GM18861 (cell line): ENCODE measurements around the gene MPV17L2.
A peak's percentile ranks its signal among the peaks of the same experiment; 100 is the strongest.

Source experiments
- ATAC-seq: cut with Tn5 transposase; IDR thresholded peaks from one replicate; pipeline ENCODE4 v1.9.1; 2021; ENCODE audit not compliant: unreplicated experiment

Gene MPV17L2

DNA sequence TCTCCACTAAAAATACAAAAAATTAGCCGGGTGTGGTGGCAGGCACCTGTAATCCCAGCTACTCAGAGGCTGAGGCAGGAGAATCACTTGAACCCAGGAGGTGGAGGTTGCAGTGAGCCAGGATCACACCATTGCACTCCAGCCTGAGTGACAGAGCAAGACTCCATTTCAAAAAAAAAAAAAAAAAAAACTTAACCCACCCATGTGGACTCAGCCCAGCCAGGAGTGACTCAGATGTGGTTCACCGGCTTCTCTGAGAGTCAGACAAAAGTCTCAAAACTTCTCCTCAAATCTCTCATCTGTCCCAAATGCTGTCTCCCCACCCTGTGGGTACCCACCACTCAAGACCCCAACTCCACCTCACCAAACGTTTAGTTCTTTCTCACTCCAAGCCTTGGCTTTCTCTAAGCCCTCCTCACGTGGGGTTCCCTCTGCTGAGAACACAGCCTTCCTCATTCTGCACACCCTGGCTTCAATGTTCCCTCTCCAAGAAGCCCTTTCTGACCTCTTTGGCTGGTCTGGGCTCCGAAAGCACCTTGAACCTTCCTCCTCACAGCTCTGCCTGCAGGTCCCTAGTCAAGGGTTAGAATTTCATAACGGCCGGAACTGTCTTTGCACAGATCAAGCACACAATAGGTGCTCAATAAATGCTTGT lies 21.9 kb downstream of the MPV17L2 start:
- ATAC-seq, result no peak

DNA sequence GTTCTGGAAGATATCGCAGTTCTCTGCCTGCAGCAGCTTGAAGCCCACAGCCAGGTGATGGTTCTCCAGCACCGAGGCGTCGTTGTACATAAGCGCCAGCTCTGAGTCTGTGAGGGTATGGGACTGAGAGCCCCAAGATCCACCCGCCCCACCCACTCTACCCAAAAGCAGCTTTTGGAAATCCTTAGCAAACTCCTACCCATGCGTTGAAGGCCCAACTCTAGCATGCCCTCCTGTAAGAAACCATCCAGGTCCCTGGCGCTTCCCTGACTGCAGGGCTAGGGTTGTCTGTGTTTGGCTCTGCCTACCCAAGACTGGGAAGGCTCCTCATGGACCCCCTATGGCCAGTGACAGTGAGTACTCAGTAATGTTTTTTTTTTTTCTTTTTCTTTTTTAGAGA lies 23.8 kb downstream of the MPV17L2 start:
- ATAC-seq, result no peak

DNA sequence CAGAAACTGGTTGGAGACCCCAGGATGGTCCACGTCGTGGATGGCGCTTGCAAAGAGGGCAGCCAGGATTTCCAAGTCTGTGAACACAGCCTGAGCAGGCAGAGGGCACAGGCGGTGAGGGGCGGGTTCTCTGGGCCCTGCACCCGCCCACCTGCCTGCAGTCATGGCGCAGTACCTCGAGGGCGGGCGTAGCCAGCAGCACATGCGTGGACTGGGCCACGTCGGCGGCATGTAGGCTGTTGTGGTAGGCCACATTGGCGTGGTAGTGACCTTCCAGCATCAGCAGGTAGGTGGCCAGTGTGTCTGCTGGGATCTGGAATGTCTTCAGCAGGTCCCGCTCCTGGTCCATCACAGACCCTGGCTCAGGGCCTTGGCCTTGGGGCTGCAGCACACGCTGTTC lies 25.1 kb downstream of the MPV17L2 start:
- no peak for ATAC-seq

DNA sequence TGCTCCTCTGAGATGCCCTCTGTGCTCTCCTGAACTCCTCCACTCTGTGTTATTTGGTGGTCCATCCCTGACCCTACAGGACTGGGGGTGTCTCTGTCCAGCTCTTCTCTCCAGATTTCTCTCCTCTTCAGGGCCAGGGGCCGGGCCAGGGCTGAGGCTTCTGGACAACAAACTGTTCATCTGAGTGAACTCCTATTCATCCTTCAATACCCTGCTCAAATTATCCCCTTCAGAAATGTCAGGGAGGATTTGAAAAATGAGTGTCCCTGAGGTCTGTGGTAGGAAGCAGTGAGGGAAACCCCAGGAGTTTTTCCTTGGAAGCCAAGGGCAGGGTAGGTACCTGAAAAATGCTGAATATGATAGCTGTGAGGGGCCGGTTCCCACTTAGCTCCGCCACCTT lies 25.6 kb downstream of the MPV17L2 start:
- no peak for ATAC-seq

DNA sequence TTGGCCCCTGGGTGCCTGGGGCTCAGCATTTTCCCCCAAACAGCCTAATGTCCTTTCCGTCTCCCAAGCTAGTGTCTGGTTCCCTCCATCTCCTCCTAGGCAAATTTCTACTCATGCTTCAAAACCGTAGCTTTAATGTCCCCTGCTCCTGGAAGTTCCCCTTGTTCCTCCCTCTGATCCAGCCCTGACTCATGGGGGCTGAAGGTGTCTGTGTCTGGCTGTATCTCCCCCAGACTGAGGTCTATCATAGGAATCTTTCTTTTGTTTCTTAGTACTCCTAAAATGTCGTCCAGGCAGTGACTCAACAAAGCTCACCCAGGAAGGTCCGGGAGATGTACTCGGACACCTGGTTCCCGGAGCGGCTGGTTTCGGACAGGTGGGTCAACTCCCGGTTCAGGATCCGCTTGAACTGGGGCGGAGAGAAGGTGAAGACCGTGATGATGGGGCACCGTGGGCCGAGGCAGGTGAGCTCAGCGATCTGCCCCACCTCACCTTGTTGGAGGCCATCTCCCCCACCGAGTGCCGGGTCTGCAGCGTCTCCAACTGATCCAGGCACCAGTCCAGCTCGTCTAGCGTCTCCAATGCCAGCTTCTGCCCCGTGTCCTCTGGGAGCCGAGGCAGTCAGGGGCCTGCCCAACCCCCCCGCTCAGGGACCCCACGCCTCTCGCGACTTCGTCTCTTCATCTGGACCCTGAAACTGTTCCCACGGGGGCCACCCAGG lies 27.1 kb downstream of the MPV17L2 start:
- ATAC-seq, result no peak

DNA sequence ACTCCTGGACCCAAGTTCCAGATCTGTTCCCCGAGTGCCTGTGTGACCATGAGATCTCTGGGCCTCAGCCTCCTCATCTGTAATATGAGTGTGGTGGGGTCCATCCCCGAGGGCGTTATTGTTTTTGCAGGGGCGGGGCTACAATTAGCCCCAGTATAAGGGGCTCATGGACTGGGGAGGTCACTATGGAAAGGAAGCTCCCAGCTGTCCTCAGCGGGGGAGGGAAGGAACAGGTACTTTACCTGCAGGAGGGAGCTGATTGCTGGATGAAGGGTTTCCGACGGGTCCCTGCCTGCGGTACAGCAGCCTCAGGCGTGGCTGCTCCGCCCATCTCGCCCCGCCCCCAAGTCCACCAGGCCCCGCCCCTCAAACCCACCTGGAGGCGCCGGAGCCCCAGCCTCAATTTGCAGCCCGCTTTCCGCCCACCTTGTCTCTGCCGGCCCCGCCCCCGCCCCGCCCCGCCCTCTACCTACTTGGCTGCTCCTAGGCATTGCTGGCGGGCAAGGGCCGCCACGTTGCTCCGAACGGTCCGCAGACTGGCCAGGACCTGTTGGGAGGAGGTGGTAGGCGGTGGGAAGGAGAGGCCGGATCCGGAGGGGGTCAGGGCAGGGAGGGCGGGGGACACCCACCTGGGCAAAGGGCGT lies 27.7 kb downstream of the MPV17L2 start:
- no peak for ATAC-seq

DNA sequence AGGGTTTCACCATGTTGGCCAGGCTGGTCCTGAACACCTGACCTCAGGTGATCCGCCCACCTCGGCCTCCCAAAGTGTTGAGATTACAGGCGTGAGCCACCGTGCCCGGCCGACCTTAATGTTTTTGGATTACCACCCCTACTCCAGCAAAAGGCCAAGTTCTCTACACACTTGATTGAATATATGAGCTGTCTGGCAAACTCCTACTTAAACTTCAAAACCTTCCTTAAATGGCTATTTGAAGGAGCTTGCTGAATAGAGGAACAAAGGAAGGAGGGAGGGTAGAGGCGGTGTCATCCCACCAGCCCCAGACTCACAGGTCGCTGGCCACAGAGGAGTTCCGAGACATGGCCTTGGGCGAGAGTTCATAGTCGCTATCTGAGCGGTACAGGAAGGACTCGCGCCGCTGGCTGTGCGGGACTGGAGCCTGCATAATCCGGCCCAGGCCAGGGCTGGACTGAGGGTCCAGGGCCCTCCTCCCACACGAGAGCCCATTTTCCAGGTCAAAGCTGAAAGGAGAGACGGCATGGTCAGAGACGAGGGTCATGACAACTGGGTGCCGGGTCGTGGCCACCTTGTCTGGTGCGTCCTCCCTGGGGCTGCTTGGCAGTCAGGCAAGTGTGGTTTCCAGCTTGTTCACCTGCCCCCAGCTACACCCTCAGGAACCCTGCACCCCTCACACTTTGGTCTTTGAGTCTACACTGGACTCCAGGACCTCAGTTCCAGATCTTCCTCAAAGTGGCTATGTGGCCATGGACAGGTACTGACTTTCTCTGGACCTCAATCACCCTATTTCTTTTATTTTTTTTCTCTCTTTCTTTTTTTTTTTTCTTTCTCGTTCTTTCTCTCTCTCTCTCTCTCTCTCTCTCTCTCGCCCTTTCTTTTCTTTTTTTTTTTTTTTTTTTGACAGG lies 29.1 kb downstream of the MPV17L2 start:
- ATAC-seq, result no peak

DNA sequence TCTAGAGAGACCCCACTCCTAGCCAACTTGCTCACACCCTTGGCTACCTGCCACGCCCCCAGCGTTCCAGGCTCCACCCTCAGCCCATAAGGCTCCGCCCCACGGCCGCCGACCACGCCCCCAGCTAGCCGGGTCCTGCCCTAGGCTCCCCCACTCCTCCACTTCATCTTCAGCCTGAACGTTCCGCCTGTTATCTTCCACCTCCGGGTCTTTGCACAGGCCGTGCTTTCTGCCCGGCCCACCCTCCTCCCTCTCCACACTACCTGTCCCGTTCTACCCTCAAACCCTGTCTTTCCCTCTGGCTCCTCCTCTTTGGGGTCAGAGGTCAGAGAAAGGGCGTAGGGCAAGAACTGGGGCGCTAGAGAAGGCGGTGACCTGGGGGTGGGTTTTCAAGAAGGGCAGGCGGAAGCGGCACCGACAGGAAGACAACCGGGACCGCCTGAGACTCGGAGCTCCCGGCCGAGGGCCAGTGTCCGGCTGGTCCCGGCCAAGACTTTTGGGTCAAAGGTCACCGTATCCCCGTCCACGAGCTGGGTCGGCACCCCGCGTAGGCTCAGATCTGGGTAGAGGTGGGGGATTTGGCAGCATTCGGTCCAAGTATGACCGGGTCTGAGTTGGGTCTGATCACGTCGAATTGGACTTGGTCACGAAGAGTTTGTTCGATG lies 31.0 kb downstream of the MPV17L2 start:
- ATAC-seq, result no peak

DNA sequence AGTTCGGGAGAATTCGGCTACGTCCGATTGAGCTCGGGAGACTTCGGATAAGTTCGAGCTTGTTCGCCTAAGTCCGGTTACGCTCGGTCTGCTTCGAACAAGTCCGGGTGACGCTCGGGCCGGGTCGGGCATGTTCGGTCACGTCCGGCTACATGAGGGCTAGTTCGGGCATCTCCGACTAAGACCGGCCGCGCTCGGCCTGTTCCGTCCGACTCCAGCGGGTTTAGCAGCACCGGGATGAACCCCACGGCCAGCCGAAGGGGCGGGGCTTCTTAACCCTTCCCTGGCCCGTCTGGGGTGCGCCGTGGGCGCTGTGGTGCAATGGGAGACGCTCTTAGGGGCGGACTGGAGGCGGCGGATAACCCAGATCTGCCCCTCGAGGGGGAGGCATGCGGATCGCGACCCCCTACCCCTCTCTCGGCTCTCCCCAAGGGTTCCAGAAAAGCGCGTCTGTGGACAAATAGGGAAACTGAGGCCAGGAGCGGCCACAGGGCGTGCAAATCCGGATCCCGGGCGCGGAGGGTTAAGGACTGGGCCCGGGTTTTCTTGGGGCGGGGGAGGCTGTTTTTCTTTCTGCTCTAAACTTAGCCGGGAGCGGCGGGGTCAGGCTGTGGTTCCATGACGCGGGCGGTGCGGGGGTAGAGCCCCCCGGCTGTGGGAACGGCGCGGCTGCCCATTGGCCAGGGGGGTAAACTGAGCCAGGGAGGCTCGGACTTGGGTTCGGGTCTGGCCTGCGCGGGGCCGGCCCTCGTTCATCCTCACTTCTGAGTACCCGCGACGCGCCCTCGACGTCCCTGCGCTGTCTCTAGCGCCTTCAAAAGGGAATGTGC lies 31.7 kb downstream of the MPV17L2 start:
- peak; percentile 84 for ATAC-seq

DNA sequence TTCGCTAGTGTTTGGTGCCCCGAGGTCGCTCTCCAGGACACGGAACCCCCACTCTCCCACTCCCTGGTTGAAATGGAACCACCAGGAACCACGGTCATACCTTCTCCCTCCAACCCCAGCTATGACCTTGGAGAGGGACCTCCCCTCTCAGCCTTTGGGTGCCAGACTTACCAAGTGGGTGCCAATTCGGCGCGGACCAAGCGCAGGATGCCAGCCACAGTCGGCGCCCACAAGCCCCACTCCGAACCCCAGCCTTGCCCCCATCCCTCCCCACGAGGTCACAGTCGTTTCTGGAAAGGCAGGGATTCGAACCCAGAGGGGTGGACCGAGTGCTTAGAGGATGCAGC lies 32.3 kb downstream of the MPV17L2 start:
- no peak for ATAC-seq

DNA sequence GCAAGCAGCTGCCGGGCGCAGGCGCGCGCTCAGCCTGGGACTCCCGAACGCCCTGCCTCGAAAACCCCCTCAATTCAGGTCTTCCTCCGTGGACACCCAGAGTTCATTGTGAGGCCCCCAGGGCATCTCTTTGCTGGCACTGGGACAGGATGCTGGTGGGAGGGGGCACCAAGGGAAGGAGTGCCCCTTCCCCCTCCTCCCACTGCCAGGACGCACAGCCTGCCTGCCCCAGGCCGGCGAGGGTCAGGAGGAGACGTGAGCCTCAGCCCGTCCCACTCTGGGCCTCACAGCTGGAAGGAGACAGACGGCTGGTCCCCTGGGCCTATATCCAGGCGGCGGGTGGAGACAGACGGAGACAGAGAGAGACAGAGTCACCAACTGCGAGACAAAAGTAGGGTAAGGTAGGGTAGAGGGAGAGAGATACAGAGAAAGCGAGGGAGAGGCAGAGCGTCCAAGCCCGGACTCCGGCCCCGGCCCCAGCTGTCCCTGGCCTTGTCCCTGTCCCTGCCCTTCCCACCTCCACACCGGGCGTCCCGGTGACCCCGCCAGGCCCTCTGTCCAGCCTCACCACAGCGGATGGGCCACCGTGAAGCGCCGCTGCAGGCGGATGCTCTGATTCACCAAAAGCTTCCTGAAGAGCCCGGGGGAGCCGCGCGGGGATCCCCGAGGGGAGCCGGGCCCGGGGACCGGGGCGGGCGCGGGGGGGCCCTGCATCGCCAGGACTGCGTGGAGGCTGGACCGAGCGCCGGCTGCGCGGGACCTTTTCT lies 32.9 kb downstream of the MPV17L2 start, which contains the start of gene PDE4C:
Gene PDE4C (minus strand): TSS at position 737 of the 767 bp plus-strand sequence. CDS start 23 bp downstream, at position 714.
- ATAC-seq, result no peak

DNA sequence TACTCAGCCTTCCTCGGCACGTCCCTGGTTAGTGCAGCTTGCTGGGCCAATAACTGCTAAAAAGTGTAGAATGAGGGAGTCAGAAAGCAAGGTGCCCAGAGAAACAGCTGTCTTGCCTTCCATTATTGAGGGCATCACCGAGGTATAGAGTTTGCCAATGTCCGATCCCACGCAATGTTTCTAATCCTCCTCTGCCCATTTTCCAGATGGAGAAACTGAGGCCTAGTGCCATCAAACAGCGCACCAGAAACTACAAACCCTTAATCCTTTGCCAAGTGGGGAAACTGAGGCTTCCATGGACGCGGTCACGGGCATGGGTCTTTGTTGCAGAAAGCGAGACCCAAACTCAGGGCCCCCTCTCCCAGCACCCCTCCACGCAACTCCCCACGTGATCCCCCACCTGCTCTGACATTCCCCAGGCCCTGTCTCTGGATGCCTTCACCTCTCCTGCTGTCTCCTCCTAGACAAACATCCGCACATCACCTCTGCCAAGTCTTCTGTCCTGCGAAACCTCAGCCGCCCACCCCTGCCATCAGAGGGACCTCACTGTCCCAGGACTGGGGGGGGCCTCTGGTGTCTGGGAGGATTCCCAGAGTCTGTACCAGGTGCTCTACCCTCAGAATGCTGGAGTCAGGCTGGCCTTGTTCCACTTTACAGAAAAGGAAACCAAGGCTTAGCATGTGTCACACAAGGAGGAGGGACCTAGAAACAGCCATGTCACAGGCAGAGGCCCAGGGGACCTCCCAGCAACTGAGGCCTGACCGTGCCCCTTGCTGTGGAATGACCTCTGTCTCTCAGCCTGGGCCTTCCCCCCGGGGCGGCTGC lies 34.1 kb downstream of the MPV17L2 start:
- no peak for ATAC-seq

DNA sequence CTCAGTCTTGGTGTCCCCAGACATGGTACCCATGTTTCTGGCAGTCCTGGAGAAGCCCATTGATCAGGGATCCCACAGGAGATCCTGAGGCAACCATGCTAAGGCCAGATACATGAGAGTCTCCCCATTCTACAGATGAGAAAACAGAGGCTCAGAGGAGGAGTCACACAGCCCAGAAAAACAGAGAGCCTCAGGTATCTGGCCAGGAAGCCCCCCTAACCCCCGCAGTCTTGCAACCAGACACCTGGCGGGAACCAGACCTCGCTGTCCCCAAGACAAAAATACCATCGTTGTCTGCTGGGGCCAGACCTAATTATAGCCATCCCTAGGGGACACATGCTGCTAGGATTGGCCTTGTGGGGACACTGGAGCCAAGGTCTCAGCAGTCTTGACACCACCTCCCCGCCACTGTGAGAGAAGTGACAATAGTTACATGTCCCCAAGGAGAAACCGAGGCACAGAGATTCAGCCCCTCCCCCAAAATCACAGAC lies 34.8 kb downstream of the MPV17L2 start:
- no peak for ATAC-seq

DNA sequence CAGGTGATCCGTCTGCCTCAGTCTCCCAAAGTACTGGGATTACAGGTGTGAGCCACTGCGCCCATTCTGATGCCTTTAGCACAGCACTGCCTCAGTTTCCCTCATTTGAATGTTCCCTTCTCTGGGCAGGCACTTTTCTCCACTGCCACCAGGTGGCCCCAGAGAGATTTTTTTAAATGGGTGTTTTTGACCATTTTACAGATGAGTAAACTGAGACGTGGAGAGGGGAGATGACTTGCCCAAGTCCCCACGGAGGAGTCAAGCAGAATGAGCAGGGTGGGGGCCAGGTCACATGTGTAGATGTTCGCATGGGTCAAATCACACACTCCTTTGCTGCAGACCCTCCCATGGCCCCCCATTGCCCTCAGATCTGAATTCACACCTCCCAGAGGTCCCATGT lies 36.5 kb downstream of the MPV17L2 start:
- no peak for ATAC-seq

DNA sequence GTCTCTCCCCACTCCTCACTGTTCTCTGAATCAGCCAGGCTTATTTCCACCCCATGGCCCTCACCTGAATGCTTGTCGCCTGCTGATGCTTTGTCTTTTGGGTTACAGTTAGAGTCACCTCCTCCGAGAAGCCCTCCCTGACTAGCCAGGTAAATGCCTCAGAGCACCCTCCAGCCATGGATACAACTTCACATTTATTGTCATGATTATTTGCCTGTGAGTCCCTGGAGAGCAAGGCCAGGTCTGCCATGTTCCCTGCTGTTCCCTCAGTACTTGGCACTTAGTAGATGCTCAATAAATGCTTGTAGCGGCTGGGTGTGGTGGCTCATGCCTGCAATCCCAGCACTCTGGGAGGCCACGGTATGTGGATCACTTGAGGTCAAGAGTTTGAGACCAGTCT lies 36.9 kb downstream of the MPV17L2 start:
- no peak for ATAC-seq

DNA sequence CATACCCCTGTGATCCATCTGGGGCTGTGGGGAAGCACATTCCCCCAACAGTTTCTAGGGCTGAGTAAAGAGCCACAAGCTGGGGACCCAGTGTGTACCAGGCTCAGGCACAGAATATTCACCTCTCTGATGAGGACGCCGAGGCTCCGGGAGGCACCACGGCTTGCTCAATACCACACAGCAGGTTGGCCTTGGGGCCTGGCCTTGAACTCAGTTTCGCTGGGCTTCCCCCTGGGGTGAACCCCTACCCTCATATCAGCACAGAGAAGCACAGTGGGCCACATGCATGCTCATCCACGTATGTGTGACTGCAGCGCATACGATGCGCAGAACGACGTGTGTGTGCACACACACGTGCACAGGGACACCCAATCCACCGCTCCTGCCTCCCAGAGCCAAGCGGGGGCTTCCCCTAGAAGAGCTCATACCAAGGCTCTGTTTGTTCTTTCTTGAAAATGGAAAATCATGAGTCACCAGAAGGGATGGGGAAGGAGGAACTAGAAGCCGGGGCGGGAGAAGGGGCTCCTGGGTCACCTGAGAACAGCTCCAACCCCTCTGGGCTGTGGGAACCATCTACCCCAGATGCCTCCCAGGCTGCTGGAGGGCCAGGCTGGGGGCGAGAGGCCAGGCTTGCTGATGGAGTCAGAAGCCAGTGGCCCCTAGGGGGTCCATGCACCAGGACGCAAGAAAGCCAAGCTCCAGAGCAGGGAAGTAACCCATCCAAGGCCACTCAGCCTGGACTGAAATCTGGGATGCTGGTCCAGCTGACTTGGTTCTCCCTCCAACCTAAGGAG lies 38.1 kb downstream of the MPV17L2 start:
- ATAC-seq, result no peak

DNA sequence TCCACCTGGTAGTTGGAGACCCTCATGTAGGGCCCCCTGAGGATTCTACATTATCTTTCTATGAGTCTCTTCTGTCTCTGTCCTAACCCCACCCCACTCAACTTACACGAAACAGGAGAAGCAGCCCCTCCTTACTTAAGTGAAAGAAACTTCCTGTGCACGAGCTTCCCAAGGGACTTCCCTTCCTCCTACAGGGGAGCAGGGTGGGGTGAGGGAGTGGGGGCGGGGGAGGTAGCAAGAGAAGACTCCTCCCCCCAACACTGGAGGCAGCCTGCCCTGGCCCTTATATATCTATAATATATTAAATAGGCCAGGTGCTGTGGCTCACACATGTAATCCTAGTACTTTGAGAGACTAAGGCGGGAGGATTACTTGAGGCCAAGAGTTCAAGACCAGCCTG lies 38.8 kb downstream of the MPV17L2 start:
- no peak for ATAC-seq
